ENCODE data around the gene TIMM23B.
"Not testable (repeated sequence)": the region's sequence is repeated elsewhere in the genome, so short reads cannot be mapped to it uniquely, and the experiment has no call there.

TIMM23B gene

GRCh38 chr10:49941447-49942338, at the start of gene TIMM23B, which contains the start of gene PARG:
TIMM23B (plus strand) TSS chr10:49942053; CDS start chr10:49942195, 142 bp downstream.
PARG (minus strand) TSS chr10:49942027; CDS start chr10:49941725, 302 bp downstream.
- Histone ChIP-seq H3K4me3 (ENCODE audit: low read depth, low read length) (peak within 1 kb of the TSS; percentile 70), H3K27ac (peak within 1 kb of the TSS; percentile 58)
- H3K27me3 ChIP-seq (ENCODE audit: insufficient read depth, low read depth, severe bottlenecking); H3K9me3 ChIP-seq (ENCODE audit: severe bottlenecking); H3K36me3 ChIP-seq: not testable (repeated sequence)
- DNase-seq, result peak; percentile 56

DNA sequence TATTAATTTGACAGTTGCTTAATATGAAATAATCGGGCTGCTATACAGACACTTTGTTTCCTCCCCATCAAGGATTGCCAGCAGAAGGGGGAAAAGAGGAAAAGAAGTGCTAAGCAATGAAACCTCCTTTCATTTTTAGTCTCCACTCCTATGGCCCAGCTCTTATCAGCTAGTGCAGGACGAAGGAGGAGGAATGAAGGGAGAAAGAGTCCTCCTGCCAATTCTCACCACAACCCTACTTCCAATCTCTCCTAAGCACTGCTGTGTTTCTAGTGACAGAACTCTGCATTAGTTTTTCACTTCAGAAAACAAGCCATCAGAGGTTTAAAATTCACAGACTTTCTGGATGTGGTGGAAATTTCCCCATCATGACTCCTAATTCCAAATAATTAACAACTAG, 41.9 kb upstream of the TIMM23B start:
- H3K4me3 ChIP-seq (ENCODE audit: low read depth, low read length); H3K36me3 ChIP-seq; H3K9me3 ChIP-seq (ENCODE audit: severe bottlenecking); H3K27ac ChIP-seq; H3K27me3 ChIP-seq (ENCODE audit: insufficient read depth, low read depth, severe bottlenecking); DNase-seq: not testable (repeated sequence)

GRCh38 chr10:49900406-49900805, 41.4 kb upstream of the TIMM23B start:
- H3K27ac ChIP-seq; H3K9me3 ChIP-seq (ENCODE audit: severe bottlenecking); H3K4me3 ChIP-seq (ENCODE audit: low read depth, low read length); H3K36me3 ChIP-seq; H3K27me3 ChIP-seq (ENCODE audit: insufficient read depth, low read depth, severe bottlenecking); DNase-seq: not testable (repeated sequence)

- H3K27me3 ChIP-seq (ENCODE audit: insufficient read depth, low read depth, severe bottlenecking); H3K27ac ChIP-seq; H3K9me3 ChIP-seq (ENCODE audit: severe bottlenecking); DNase-seq; H3K36me3 ChIP-seq; H3K4me3 ChIP-seq (ENCODE audit: low read depth, low read length): not testable (repeated sequence)
Observed at GRCh38 chr10:49903829-49904228, 38.0 kb upstream of the TIMM23B start.

GRCh38 chr10:49908290-49909080, 33.4 kb upstream of the TIMM23B start:
- H3K27me3 ChIP-seq (ENCODE audit: insufficient read depth, low read depth, severe bottlenecking); H3K27ac ChIP-seq; H3K36me3 ChIP-seq; DNase-seq; H3K4me3 ChIP-seq (ENCODE audit: low read depth, low read length); H3K9me3 ChIP-seq (ENCODE audit: severe bottlenecking): not testable (repeated sequence)

DNA sequence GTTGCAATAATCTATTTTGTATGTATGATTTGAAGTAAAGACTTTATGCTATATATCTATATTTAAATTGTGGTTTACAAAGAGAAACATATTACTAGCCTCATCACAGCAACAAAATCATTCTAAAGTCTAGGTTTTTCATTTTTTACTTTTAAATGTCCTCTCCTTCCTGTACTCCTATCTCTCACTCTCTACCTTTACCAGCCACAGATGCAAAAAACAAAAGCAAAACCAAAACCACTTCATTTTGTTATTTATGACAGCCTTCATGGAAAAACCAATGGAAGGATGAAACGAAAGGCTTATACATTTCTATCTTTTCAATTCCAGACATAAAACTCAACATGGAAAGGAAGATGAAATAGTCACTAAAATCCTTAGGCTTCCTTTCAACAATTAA, 31.6 kb upstream of the TIMM23B start:
- not testable (repeated sequence) for DNase-seq; H3K4me3 ChIP-seq (ENCODE audit: low read depth, low read length); H3K27ac ChIP-seq; H3K9me3 ChIP-seq (ENCODE audit: severe bottlenecking); H3K36me3 ChIP-seq; H3K27me3 ChIP-seq (ENCODE audit: insufficient read depth, low read depth, severe bottlenecking)

GRCh38 chr10:49916451-49916850, 25.4 kb upstream of the TIMM23B start:
- H3K27me3 ChIP-seq (ENCODE audit: insufficient read depth, low read depth, severe bottlenecking), result not testable (repeated sequence)

GRCh38 chr10:49917927-49918326, 23.9 kb upstream of the TIMM23B start:
- not testable (repeated sequence) for H3K27me3 ChIP-seq (ENCODE audit: insufficient read depth, low read depth, severe bottlenecking); H3K4me3 ChIP-seq (ENCODE audit: low read depth, low read length); H3K36me3 ChIP-seq; H3K9me3 ChIP-seq (ENCODE audit: severe bottlenecking); H3K27ac ChIP-seq; DNase-seq

More at GRCh38 chr10:49916451-49916850, 25.4 kb upstream of the TIMM23B start:
- H3K36me3 ChIP-seq; DNase-seq; H3K9me3 ChIP-seq (ENCODE audit: severe bottlenecking); H3K4me3 ChIP-seq (ENCODE audit: low read depth, low read length); H3K27ac ChIP-seq: not testable (repeated sequence)

DNA sequence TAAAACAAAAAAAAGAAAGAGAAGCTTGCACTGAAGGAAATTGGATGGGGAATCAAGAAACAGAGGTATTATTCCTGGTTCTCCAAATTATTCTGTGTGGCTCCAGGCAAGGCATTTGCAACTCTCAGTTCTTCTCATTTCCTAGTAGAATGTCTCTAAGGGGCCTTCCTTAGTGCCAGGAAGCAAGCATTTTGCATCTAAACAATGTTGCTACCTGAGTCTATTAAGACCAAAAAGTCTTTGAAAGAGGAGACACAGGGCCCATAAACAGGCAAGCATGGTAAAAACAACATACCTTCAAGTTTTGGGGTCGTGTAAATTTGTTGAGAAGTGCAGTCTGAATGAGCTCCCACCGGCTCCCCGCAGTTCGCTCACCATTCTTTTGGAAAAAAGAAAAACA, 19.8 kb upstream of the TIMM23B start:
- H3K27ac ChIP-seq; H3K36me3 ChIP-seq; DNase-seq; H3K27me3 ChIP-seq (ENCODE audit: insufficient read depth, low read depth, severe bottlenecking); H3K9me3 ChIP-seq (ENCODE audit: severe bottlenecking); H3K4me3 ChIP-seq (ENCODE audit: low read depth, low read length): not testable (repeated sequence)

DNA sequence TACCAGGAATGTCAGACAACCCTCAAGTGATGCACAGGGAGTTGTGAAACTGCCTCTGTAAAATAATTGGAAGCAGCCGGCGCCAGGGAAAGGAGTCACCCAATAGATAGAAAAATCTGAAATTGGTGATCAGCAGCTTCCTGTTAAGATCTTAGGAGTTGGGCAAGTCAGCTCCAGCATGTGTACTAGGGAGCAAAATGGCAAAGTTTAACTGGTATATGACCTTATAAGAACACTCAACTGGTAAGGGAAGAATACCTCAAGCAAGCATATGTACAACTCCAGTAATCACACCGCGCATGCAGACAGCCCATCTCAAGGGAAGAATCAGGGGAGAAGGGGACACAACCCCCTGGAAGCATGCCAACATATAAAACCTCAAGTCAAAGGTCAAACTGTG, 18.3 kb upstream of the TIMM23B start:
- not testable (repeated sequence) for H3K27ac ChIP-seq; H3K4me3 ChIP-seq (ENCODE audit: low read depth, low read length); DNase-seq; H3K27me3 ChIP-seq (ENCODE audit: insufficient read depth, low read depth, severe bottlenecking); H3K9me3 ChIP-seq (ENCODE audit: severe bottlenecking); H3K36me3 ChIP-seq

DNA sequence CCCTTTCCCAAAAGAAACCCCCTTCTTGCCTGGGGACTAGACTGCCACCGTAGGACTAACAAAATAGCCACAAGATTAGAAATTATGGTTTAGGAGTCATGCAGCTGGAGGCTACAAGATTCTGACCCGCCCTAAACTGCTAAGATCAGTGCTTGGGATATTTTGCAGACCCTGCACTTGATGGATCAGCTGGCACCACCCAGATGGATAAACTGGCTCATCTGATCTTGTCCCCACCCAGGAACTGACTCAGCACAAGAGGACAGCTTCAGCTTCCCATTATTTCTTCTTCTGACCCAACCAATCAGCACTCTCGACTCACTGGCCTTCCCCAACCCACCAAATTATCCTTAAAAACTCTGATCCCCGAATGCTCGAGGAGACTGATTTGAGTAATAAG, 10.6 kb upstream of the TIMM23B start:
- not testable (repeated sequence) for H3K27me3 ChIP-seq (ENCODE audit: insufficient read depth, low read depth, severe bottlenecking); H3K9me3 ChIP-seq (ENCODE audit: severe bottlenecking); H3K4me3 ChIP-seq (ENCODE audit: low read depth, low read length); H3K27ac ChIP-seq; DNase-seq; H3K36me3 ChIP-seq

- not testable (repeated sequence) for H3K4me3 ChIP-seq (ENCODE audit: low read depth, low read length); DNase-seq; H3K27ac ChIP-seq; H3K27me3 ChIP-seq (ENCODE audit: insufficient read depth, low read depth, severe bottlenecking); H3K9me3 ChIP-seq (ENCODE audit: severe bottlenecking); H3K36me3 ChIP-seq
Observed at GRCh38 chr10:49931959-49932728, 9.7 kb upstream of the TIMM23B start.

DNA sequence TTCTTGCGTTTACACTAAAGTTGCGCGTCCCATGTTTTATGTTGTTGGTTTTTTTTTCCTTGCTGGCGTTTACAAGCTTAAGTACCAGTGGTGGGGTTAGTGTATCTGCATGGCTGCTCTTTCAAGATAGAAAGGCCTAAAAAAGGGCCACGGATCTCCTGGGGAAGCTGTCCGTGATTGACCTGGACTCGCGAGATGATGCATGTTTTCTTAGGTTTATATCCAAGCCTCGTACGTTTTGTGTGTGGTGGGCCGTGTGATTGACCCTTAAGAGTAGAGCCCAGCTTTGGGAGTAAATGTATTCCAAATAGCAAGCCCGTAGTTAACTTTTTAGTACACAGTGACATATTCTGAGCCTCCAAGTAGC, 469 bp downstream of the TIMM23B start:
- Histone ChIP-seq H3K4me3 (ENCODE audit: low read depth, low read length) (peak overlapping the region; percentile 70), H3K27ac (peak overlapping the region; percentile 58)
- not testable (repeated sequence) for H3K9me3 ChIP-seq (ENCODE audit: severe bottlenecking); DNase-seq; H3K27me3 ChIP-seq (ENCODE audit: insufficient read depth, low read depth, severe bottlenecking); H3K36me3 ChIP-seq

- not testable (repeated sequence) for H3K27me3 ChIP-seq (ENCODE audit: insufficient read depth, low read depth, severe bottlenecking); H3K9me3 ChIP-seq (ENCODE audit: severe bottlenecking); DNase-seq; H3K4me3 ChIP-seq (ENCODE audit: low read depth, low read length); H3K36me3 ChIP-seq; H3K27ac ChIP-seq
Observed at GRCh38 chr10:49943607-49944006, 1.8 kb downstream of the TIMM23B start.
